ENCODE measurements around the gene TPSAB1. TPM values are rescaled to one million over a fixed set of nuclear protein-coding genes. Genes with fewer than 3 reads are reported as not detected.

The TPSAB1 gene
- total RNA-seq, 4 donors from 2014 or later, result 4.3 to 8.6 (median 6.5) TPM

DNA sequence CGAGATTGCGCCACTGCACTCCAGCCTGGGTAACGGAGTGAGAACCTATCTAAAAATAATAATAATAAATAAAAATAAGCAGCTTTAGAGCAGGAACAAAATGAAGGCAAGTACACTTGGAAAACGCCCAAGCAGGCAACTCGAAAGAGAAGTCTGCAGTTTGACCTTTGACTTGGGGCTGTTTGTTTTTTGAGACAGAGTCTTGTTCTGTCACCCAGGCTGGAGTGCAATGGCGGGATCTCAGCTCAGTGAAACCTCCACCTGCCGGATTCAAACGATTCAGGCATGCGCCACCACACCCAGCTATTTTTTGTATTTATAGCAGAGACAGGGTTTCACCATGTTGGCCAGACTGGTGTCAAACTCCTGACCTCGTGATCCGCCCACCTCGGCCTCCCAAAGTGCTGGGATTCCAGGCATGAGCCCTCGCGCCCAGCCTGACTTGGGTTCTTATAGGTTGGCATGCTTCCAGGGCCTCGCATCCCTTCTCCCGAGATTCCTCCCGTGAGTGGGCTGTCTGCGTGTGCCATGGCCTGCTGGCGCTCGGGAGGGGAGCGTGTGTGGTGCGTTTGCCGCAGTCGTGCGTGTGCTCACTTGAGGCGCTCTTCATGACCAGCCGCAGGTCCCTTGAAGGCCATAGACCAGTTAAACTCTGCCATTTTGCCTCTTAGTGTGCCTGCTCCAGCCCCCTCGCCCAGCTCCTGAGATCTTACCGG, 50.5 kb downstream of the TPSAB1 start:
- 73 to 75% methylated on average over 18 to 29 of the region's 29 CpGs for WGBS, 2 donors
- no peaks in the 10 kb centered on the region for H3K9me3 ChIP-seq
- DNase-seq, result no peak
- no peak overlapping the region for H3K27ac ChIP-seq
- H3K36me3 ChIP-seq, result no peaks in the 10 kb centered on the region
- TF ChIP-seq CTCF (IDR thresholded peaks at IDR 0.05) (no peak), POLR2A (IDR thresholded peaks at IDR 0.05) (no peak)
- H3K4me3 ChIP-seq (replicated peaks in 1 of 3), result no peak overlapping the region
- no peaks in the 10 kb centered on the region for H3K4me1 ChIP-seq
- intact Hi-C loops (cut with DNase I), result no loop called here
- no peaks in the 10 kb centered on the region for H3K27me3 ChIP-seq

DNA sequence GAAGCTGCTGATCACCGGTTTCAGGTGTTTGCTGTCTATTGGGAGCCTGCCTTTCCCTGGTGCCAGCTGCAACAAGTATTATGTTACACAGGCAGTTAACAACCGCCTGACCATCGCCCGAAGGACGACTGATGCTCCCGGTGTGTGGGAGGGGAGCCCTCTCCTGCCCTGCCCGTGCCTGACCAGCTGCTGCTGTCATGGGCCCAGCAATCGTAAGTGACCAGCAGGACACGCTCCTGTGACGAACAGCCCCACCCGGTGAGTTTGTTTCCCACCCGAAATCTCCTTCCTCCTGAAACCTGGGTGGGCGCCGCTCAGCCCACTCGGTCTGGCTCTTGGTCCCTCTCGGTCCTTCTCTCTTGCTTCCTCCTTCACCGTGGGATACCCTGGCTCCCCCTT, 51.1 kb downstream of the TPSAB1 start:
- no peaks in the 10 kb centered on the region for H3K9me3 ChIP-seq
- DNase-seq, result no peak
- TF ChIP-seq POLR2A (IDR thresholded peaks at IDR 0.05) (no peak), CTCF (IDR thresholded peaks at IDR 0.05) (no peak)
- H3K4me1 ChIP-seq, result peaks cover 0 to under 1% of the 10 kb centered on the region in 2 donors
- no peak overlapping the region for H3K27ac ChIP-seq
- WGBS, 2 donors, result 54 to 75% methylated on average over 11 to 17 of the region's 17 CpGs
- no peaks in the 10 kb centered on the region for H3K36me3 ChIP-seq
- H3K4me3 ChIP-seq (replicated peaks in 1 of 3), result no peak overlapping the region
- intact Hi-C loops (cut with DNase I), result no loop called here
- H3K27me3 ChIP-seq, result no peaks in the 10 kb centered on the region

Other genes starting within 250 kb of the TPSAB1 start
- gene SSTR5, start 168.0 kb upstream of the TPSAB1 start, total RNA-seq, result not detected
- gene C1QTNF8, start 144.5 kb upstream of the TPSAB1 start, total RNA-seq, result not detected
- gene CACNA1H, start 87.6 kb upstream of the TPSAB1 start, total RNA-seq, result 10 to 100 TPM in 2 of 4 donors, 1 to 10 TPM in 2; 8.4 to 12.4 (median 9.3) TPM
- gene TPSG1, start 15.4 kb upstream of the TPSAB1 start, total RNA-seq, result not detected
- 10 to 100 TPM in 2 of 4 donors, 1 to 10 TPM in 1, not detected in 1; 1.1 to 16.6 (median 11.9) TPM for gene TPSB2, start 10.5 kb upstream of the TPSAB1 start, total RNA-seq
- gene TPSD1, start 15.4 kb downstream of the TPSAB1 start, total RNA-seq, result under 1 TPM in 1 of 4 donors, not detected in 3; 0.33 TPM
- 100 to 1,000 TPM in 1 of 4 donors, 10 to 100 TPM in 3; 43.4 to 107 (median 79.6) TPM for gene UBE2I, start 68.9 kb downstream of the TPSAB1 start, total RNA-seq
- gene BAIAP3, start 92.9 kb downstream of the TPSAB1 start, total RNA-seq, result 1 to 10 TPM in 2 of 4 donors, under 1 TPM in 2; 0.45 to 3.0 (median 1.6) TPM
- gene TSR3, start 111.2 kb downstream of the TPSAB1 start, total RNA-seq, result 100 to 1,000 TPM in 2 of 4 donors, 10 to 100 TPM in 2; 84.1 to 107 (median 96.7) TPM
- 100 to 1,000 TPM in 1 of 4 donors, 10 to 100 TPM in 3; 53.6 to 121 (median 70.0) TPM for gene GNPTG, start 111.2 kb downstream of the TPSAB1 start, total RNA-seq
- 10 to 100 TPM; 26.2 to 46.9 (median 31.3) TPM for gene UNKL, start 174.0 kb downstream of the TPSAB1 start, total RNA-seq
- 10 to 100 TPM; 16.9 to 19.8 (median 18.2) TPM for gene UQCC4, start 180.0 kb downstream of the TPSAB1 start, total RNA-seq
- gene PERCC1, start 190.4 kb downstream of the TPSAB1 start, total RNA-seq, result 1 to 10 TPM in 2 of 4 donors, under 1 TPM in 1, not detected in 1; 0.67 to 1.7 (median 1.6) TPM
- 1 to 10 TPM in 2 of 4 donors, under 1 TPM in 2; 0.27 to 1.6 (median 0.99) TPM for gene CCDC154, start 203.9 kb downstream of the TPSAB1 start, total RNA-seq
- 100 to 1,000 TPM in 2 of 4 donors, 10 to 100 TPM in 2; 50.3 to 144 (median 89.9) TPM for gene CLCN7, start 234.3 kb downstream of the TPSAB1 start, total RNA-seq
- not detected for gene PTX4, start 248.2 kb downstream of the TPSAB1 start, total RNA-seq

Data from thyroid gland (tissue), 4 donors.